GM10248 (cell line): ENCODE data around the gene SOS1.
"Not testable (repeated sequence)": the region's sequence is repeated elsewhere in the genome, so short reads cannot be mapped to it uniquely, and the experiment has no call there.

ENCODE experiments used
- CTCF ChIA-PET: fragments of 300-600 bp; sonication (Branson Sonifier 250); formaldehyde crosslinking; extraction: SDS; loops from one replicate; lab custom pipeline; 2021; ENCODE audit warnings: antibody characterized with exemption; lab: Yijun Ruan, JAX
- POLR2A ChIA-PET: fragments of 350-650 bp; sonication (Branson Sonifier 250); formaldehyde crosslinking; extraction: SDS; loops from one replicate; lab custom pipeline; 2020; ENCODE audit warnings: antibody characterized with exemption; lab: Yijun Ruan, JAX
- DNase-seq: peaks from one replicate; pipeline ENCODE4 v3.0.0; 2012; ENCODE audit errors: extremely low spot score
- TF ChIP-seq, protein P1 (sequence below): IDR thresholded peaks from 2 replicates; pipeline ENCODE4 v1.5.1; 2012; ENCODE audit warnings: mild to moderate bottlenecking, low read depth; ENCODE audit errors: extremely low read depth, missing control alignments, control extremely low read depth

SOS1 gene

DNA sequence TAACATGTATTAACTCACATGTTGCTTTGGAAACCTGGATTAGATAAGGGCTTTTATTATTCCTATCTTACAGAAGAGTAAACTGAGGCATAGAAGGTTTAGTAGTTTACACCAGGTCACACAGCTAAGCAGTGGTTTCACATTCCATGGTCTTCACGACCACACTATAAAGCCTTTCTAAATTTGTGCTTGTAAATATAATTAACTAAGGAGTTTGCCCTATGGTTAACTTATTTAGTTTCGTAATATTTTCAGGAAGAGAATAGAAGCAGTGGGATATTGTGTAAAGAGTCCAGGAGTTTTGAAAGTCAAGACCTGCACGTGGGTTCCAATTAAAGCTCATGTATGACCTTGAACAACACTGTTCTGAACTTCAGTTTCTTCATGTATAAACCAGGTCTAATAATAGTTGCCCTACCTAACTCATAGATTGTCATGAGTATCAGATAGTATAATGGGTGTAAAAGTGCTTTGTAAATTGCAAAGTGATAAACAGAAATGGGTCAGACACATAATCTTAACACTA, 19.5 kb upstream of the SOS1 start:
- CTCF ChIA-PET, result interaction anchor here (0.8 to 1.4 kb wide), 5 partner anchors 9 to 89 kb away, joined by 3 to 5 read pairs (median 3); no protein-coding TSS in a partner anchor
- TF ChIP-seq, protein P1, sequence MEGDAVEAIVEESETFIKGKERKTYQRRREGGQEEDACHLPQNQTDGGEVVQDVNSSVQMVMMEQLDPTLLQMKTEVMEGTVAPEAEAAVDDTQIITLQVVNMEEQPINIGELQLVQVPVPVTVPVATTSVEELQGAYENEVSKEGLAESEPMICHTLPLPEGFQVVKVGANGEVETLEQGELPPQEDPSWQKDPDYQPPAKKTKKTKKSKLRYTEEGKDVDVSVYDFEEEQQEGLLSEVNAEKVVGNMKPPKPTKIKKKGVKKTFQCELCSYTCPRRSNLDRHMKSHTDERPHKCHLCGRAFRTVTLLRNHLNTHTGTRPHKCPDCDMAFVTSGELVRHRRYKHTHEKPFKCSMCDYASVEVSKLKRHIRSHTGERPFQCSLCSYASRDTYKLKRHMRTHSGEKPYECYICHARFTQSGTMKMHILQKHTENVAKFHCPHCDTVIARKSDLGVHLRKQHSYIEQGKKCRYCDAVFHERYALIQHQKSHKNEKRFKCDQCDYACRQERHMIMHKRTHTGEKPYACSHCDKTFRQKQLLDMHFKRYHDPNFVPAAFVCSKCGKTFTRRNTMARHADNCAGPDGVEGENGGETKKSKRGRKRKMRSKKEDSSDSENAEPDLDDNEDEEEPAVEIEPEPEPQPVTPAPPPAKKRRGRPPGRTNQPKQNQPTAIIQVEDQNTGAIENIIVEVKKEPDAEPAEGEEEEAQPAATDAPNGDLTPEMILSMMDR, result no peak
- POLR2A ChIA-PET, result no interaction called here
- DNase-seq, result no peak

DNA sequence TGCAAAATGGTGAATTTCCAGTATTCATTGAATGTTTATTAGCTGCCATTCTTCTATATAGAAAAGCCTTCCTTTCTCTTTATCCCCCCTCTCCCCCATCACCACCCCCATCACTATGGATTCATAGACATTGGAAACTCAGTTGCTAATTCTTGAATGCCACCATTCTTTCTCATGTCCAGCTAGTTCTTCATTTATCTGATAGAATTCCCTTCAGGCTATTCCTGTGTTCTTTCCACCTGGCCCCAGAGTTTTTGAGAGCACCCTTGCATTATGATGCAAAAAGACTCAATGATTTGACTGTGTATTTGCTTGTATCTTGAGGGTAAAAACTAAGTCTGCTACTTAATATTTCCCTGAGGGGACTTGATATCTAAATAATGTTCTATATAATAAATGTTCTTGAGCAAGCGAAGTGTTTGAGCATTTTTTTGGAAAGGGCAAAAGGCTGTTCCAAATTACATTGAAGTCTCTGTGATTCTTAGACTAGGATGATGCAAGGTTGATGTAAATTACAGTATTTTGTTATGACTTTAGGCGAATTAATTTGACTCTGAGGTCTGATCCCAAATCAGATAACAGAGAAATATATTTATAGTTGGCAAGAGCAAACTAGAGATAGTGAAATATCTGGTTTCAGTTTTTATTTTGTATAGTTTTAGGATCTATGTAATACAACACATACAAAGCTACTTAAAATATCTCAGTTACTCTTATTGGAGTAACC, 18.8 kb upstream of the SOS1 start:
- TF ChIP-seq, protein P1, result no peak
- DNase-seq, result no peak
- ChIA-PET POLR2A (no interaction called here), CTCF (interaction anchor here (0.8 to 1.4 kb wide), 4 partner anchors 15 to 89 kb away, joined by 3 to 5 read pairs (median 3); no protein-coding TSS in a partner anchor)

DNA sequence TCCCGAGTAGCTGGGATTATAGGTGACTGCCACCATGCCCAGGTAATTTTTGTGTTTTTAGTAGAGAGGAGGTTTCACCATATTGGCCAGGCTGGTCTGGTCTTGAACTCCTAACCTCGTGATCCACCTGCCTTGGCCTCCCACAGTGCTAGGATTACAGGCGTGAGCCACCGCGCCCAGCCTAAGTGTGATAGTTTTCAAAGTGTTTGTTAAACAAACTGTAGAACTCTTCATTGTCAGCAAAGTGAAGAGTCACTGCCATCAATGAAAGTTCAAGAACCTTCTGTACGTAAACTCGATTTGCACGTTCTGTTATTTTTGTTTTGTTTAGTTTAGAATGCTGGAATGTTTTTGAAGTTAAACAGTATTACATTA, 18.0 kb upstream of the SOS1 start:
- no peak for DNase-seq
- ChIA-PET POLR2A (no interaction called here), CTCF (interaction anchor here (1.4 kb wide), 1 partner anchor 29 kb away, joined by 3 read pairs; no protein-coding TSS in a partner anchor)
- TF ChIP-seq, protein P1, result no peak

GRCh38 chr2:39138187-39138836, 17.5 kb upstream of the SOS1 start:
- POLR2A ChIA-PET, DNase-seq: not testable (repeated sequence)
- CTCF ChIA-PET, result interaction anchor here (1.3 kb wide), 1 partner anchor 91 kb away, joined by 4 read pairs; no protein-coding TSS in a partner anchor

- CTCF ChIA-PET, result interaction anchor here (0.7 to 1.3 kb wide), 2 partner anchors 16 to 93 kb away, joined by 3 to 4 read pairs; partner anchors contain the start of gene SOS1
- no peak for DNase-seq
- POLR2A ChIA-PET, result no interaction called here
- TF ChIP-seq, protein P1, result no peak
These were observed 15.9 kb upstream of the SOS1 start for GRCh38 chr2:39136799-39137198.

- ChIA-PET POLR2A (no interaction called here), CTCF (interaction anchor here (1.1 kb wide), 1 partner anchor 9 kb away, joined by 3 read pairs; no protein-coding TSS in a partner anchor)
- TF ChIP-seq, protein P1, result no peak
- no peak for DNase-seq
These were observed 14.9 kb upstream of the SOS1 start for GRCh38 chr2:39135690-39136259.
